Activated CD4-positive, alpha-beta T cell treated with anti-CD3 and anti-CD28 coated beads, Interleukin-2, amount 10 ng/mL, durations not matched to agents 7 days and 5 days (primary cell): Measurements from ENCODE around the gene LY6G5C. TPM values are rescaled to one million over a fixed set of nuclear protein-coding genes. Genes with fewer than 3 reads are reported as not detected.

Experiments
- CTCF ChIA-PET: fragments of 350-600 bp; sonication (Branson Sonifier 250); formaldehyde crosslinking; loops from one replicate; lab custom pipeline; 2021; ENCODE audit warnings: antibody characterized with exemption; lab: Charles Lee
- POLR2A ChIA-PET: fragments of 350-600 bp; sonication (Branson Sonifier 250); formaldehyde crosslinking; loops from one replicate; lab custom pipeline; 2021; ENCODE audit warnings: antibody characterized with exemption; lab: Charles Lee
- DNase-seq: peaks from one replicate; pipeline ENCODE4 v3.0.0-alpha.2; 2020
- H3K27ac Mint-ChIP-seq: one replicate; pipeline ENCODE4 v1.8.0; 2021; ENCODE audit warnings: mild to moderate bottlenecking, moderate library complexity, mixed read lengths
- H3K27me3 Mint-ChIP-seq: one replicate; pipeline ENCODE4 v1.8.0; 2021; ENCODE audit warnings: mixed read lengths
- H3K36me3 Mint-ChIP-seq: one replicate; pipeline ENCODE4 v1.8.0; 2021; ENCODE audit warnings: low read depth, mixed read lengths
- H3K4me1 Mint-ChIP-seq: one replicate; pipeline ENCODE4 v1.8.0; 2021; ENCODE audit warnings: mixed read lengths
- H3K4me3 Mint-ChIP-seq: one replicate; pipeline ENCODE4 v1.8.0; 2021; ENCODE audit warnings: mild to moderate bottlenecking, moderate library complexity, mixed read lengths
- H3K9me3 Mint-ChIP-seq: one replicate; pipeline ENCODE4 v1.8.0; 2021; ENCODE audit warnings: mixed read lengths
- total RNA-seq, 2 experiments: library from RNA; stranded (reverse); gene quantifications; one replicate each; pipeline ENCODE4 v1.2.3, GENCODE V29; 2021

Gene LY6G5C
- total RNA-seq, 2 experiments from 2014 or later = 1.7 to 2.1 TPM

DNA sequence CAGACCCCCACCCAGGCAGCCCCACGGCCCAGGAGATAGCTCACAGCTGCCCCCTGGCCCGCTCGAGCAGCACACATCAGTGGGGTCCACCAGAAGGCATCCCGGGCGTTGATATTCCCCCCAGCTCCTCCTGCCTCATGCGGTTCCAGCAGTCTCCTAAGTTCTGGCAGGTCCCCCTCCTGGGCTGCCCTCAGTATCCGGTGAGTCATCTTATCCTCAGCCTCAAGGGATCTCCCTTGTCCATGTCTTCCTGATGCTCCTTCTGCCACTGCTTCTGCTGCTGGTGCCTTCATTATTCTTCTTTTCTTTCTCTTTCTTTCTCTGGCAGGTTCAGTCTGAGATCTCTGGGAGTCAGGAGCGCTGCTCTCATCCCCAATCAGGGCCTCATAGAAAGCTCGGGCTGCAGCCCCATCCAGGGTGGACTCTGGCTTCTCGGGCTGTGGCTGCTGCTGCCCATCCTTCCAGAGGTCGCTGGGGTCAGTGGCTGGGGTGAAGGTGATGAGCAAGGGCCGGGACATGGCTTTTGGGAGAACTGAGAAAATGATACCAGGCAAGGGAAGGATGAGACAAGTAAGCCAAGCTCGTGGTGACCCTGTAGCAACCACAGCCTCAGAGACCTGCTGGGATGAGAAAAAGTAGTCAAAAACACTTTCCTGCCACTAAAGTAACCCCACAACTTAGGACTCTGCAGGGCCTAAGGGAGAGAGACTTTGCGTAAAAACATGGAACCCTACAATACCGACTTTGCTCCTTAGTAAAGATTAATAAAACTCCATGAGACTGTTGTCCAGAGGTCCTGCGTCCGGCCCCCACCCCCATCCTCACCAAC is 16.7 kb downstream of the LY6G5C start:
- Mint-ChIP-seq H3K9me3 (no peaks in the 10 kb centered on the region), H3K27me3 (no peaks in the 10 kb centered on the region), H3K4me3 (peak overlapping the region; percentile 87), H3K36me3 (peaks cover 75% of the 10 kb centered on the region), H3K4me1 (peaks cover 73% of the 10 kb centered on the region), H3K27ac (peak overlapping the region; percentile 94)
- ChIA-PET CTCF (interaction anchor here (0.8 to 4.7 kb wide), 8 partner anchors 11 to 234 kb away, joined by 3 to 32 read pairs (median 4); partner anchors contain the start of genes APOM, BAG6 and NFKBIL1), POLR2A (interaction anchor here (0.5 to 0.8 kb wide), 5 partner anchors 12 to 310 kb away, joined by 3 to 6 read pairs (median 3); partner anchors contain the start of genes BAG6 and HSPA1B)
- DNase-seq = peak; percentile 19

GRCh38 chr6:31663126-31663960 is 17.5 kb downstream of the LY6G5C start:
- Mint-ChIP-seq H3K9me3 (no peaks in the 10 kb centered on the region), H3K27me3 (no peaks in the 10 kb centered on the region), H3K4me3 (peak overlapping the region; percentile 87), H3K36me3 (peaks cover 74% of the 10 kb centered on the region), H3K4me1 (peaks cover 73% of the 10 kb centered on the region), H3K27ac (peak overlapping the region; percentile 94)
- ChIA-PET POLR2A (interaction anchor here (0.6 kb wide), 3 partner anchors 29 to 200 kb away, joined by 3 to 5 read pairs (median 4); partner anchors contain the start of gene NEU1), CTCF (interaction anchor here (0.6 to 4.7 kb wide), 7 partner anchors 10 to 796 kb away, joined by 3 to 32 read pairs (median 4); partner anchors contain the start of genes APOM, BAG6 and NFKBIL1)
- no peak for DNase-seq

DNA sequence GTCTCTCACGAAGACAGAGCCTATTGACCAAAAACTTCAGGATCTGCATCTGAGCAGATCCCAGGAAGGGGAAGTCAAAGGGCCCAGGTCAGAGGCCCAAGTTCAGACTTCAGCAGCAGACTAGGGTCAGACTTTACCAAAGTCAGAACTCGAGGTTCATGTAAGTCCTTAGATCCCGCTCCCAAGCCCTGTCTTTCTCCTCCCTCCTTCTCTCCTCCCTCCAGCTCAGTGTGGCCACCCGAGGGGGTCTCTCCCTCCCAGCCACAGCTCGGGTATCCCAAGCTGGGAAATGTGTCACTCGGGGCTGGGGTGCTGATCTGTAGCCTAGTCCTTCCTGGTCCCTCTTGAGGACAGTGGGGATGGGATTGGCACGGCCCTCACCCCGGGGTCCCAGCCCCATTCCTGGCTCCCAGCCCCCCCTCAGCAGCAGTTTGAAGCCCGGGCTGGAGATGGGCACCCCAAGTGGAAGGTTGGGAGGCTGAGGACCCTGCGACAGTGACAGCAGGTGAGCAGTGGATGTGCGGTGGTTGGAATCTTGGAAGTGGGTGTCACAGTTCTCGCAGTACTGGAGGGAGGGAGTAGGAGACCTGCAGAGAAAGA is 18.6 kb downstream of the LY6G5C start:
- Mint-ChIP-seq H3K36me3 (peaks cover 73% of the 10 kb centered on the region), H3K4me3 (peak overlapping the region; percentile 93), H3K4me1 (peaks cover 75% of the 10 kb centered on the region), H3K27me3 (no peaks in the 10 kb centered on the region), H3K9me3 (no peaks in the 10 kb centered on the region), H3K27ac (peak overlapping the region; percentile 85)
- POLR2A ChIA-PET = interaction anchor here (0.6 kb wide), 1 partner anchor 200 kb away, joined by 3 read pairs; the partner anchor contains the start of gene NEU1
- CTCF ChIA-PET = interaction anchor here (0.6 to 4.7 kb wide), 6 partner anchors 9 to 931 kb away, joined by 3 to 32 read pairs (median 4); partner anchors contain the start of genes APOM and BAG6
- no peak for DNase-seq

DNA sequence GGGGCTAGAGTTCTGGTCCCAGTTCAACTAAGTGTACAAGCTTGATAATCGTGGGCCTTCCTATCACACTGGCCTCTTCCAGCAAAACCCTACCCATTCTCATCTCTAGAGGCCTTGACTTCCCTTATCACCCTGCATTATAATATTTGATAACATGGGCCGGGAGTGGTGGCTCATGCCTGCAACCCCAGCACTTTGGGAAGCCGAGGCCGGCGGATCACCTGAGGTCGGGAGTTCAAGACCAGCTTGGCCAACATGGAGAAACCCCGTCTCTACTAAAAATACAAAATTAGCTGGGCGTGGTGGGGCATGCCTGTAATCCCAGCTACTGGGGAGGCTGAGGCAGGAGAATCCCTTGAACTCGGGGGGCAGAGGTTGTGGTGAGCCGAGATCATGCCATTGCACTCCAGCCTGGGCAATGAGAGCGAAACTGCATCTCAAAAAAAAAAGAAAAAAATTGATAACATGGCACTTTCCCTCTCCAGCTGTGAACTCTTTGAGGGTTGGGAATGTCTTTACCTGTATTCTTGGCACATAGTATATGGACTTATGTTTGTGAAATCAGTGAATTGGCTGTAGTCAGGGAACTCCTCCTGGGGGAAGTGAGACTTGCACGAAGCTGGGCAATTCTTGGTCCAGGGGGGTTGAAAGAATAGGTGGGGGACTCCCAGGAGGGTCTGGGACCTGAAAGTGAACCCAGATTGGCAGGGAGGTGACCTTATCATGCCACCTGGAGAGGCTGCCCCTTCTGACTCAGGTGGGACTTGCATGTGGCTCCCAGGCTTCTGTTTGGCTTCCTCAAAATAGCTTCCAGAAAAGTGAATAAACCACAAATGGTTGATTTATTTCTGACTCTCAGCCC is 19.4 kb downstream of the LY6G5C start:
- Mint-ChIP-seq H3K27ac (peak overlapping the region; percentile 85), H3K9me3 (no peaks in the 10 kb centered on the region), H3K4me3 (peak overlapping the region; percentile 93), H3K4me1 (peaks cover 73% of the 10 kb centered on the region), H3K36me3 (peaks cover 72% of the 10 kb centered on the region), H3K27me3 (no peaks in the 10 kb centered on the region)
- no peak for DNase-seq
- POLR2A ChIA-PET = no interaction called here
- CTCF ChIA-PET = interaction anchor here (0.6 to 4.7 kb wide), 12 partner anchors 8 to 931 kb away, joined by 3 to 32 read pairs (median 3); partner anchors contain the start of genes APOM, BAG6, LSM2 and MSH5

DNA sequence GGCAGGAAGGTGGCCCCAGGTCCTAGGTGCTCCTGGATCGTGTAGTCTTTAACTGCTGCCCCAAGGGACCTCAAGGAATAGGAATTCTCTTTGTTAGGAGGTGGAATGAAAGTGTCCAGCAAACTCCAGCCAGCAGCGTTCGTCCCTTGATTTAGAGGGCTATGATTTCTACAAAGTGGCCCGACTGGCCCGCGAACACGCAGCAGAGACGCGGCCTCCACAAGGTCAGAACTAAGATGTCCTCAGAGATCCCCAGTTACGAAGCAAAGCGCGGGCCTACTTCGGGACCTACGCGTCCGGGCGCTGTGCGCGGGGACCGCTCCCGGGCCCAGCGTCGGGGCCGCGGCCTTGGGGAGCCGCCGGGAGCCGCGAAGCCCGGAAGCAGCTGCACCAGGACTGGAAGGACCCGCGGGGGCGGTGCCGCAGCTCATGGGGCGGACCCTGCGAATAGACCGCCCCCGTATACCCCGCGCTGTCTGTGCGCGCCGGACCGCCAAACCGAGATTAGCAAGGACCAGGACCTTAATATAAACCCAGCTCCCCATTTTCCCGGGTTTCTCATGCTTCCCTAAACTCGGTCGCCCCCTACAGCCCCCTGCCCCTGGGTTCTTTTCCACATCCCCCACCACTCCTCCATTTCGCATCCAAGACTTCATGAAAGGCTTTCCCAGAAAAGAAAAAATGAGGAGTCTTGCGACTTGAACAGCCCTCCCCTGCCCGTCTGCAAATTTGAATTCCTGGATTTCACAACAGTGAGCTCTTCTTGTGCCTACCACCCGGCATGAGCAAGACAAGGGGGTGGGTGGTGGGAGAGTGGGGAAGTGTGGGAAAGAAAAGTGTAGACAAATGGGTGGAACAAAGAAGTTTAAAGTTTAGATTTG is 20.2 kb downstream of the LY6G5C start, which contains the start of gene C6orf47:
TSS of gene C6orf47 (minus strand) at position 398 of the 881 bp plus-strand sequence. CDS start 831 bp downstream, outside the sequence.
- H3K27me3 Mint-ChIP-seq = no peaks in the 10 kb centered on the region
- no peaks in the 10 kb centered on the region for H3K9me3 Mint-ChIP-seq
- CTCF ChIA-PET = interaction anchor here (0.6 to 4.7 kb wide), 9 partner anchors 7 to 146 kb away, joined by 3 to 32 read pairs (median 3); partner anchors contain the start of genes APOM, BAG6, LSM2 and MSH5
- peak within 1 kb of the TSS; percentile 93 for H3K4me3 Mint-ChIP-seq
- DNase-seq = peak; percentile 79
- peak within 1 kb of the TSS; percentile 87 for H3K27ac Mint-ChIP-seq
- POLR2A ChIA-PET = interaction anchor here (0.6 to 0.8 kb wide), 3 partner anchors 9 to 139 kb away, joined by 3 read pairs; partner anchors contain the start of gene LY6G5B
- H3K36me3 Mint-ChIP-seq = peaks cover 69% of the 10 kb centered on the region
- peaks cover 75% of the 10 kb centered on the region for H3K4me1 Mint-ChIP-seq

GRCh38 chr6:31659649-31660380 is 21.1 kb downstream of the LY6G5C start:
- Mint-ChIP-seq H3K9me3 (no peaks in the 10 kb centered on the region), H3K4me3 (peak overlapping the region; percentile 93), H3K27me3 (no peaks in the 10 kb centered on the region), H3K36me3 (peaks cover 72% of the 10 kb centered on the region), H3K4me1 (peaks cover 79% of the 10 kb centered on the region), H3K27ac (peak overlapping the region; percentile 87)
- DNase-seq = peak; percentile 52
- POLR2A ChIA-PET = interaction anchor here (0.6 to 0.8 kb wide), 3 partner anchors 8 to 138 kb away, joined by 3 read pairs; partner anchors contain the start of gene LY6G5B
- CTCF ChIA-PET = interaction anchor here (0.9 to 1.7 kb wide), 5 partner anchors 9 to 117 kb away, joined by 3 to 4 read pairs (median 3); partner anchors contain the start of genes DDX39B and MSH5

- Mint-ChIP-seq H3K4me3 (peak overlapping the region; percentile 93), H3K9me3 (no peaks in the 10 kb centered on the region), H3K27ac (peak overlapping the region; percentile 87), H3K27me3 (no peaks in the 10 kb centered on the region), H3K4me1 (peaks cover 74% of the 10 kb centered on the region), H3K36me3 (peaks cover 65% of the 10 kb centered on the region)
- DNase-seq = no peak
- POLR2A ChIA-PET = no interaction called here
- CTCF ChIA-PET = interaction anchor here (0.9 kb wide), 2 partner anchors 9 to 116 kb away, joined by 3 to 4 read pairs; partner anchors contain the start of gene DDX39B
Observed at GRCh38 chr6:31658983-31659648, 21.8 kb downstream of the LY6G5C start.

GRCh38 chr6:31658158-31658688 is 22.6 kb downstream of the LY6G5C start:
- Mint-ChIP-seq H3K27me3 (no peaks in the 10 kb centered on the region), H3K27ac (peak overlapping the region; percentile 81), H3K9me3 (no peaks in the 10 kb centered on the region), H3K4me3 (peak overlapping the region; percentile 93), H3K36me3 (peaks cover 56% of the 10 kb centered on the region), H3K4me1 (peaks cover 70% of the 10 kb centered on the region)
- CTCF ChIA-PET = interaction anchor here (0.8 to 1.6 kb wide), 4 partner anchors 16 to 111 kb away, joined by 3 to 6 read pairs (median 4); no protein-coding TSS in a partner anchor
- DNase-seq = no peak
- POLR2A ChIA-PET = interaction anchor here (0.7 kb wide), 1 partner anchor 60 kb away, joined by 5 read pairs; no protein-coding TSS in a partner anchor
